Naive thymus-derived CD4-positive, alpha-beta T cell (primary cell): ENCODE measurements around the gene JADE2. TPM values are rescaled to one million over a fixed set of nuclear protein-coding genes. Genes with fewer than 3 reads are reported as not detected.

Experiments
- ATAC-seq: fragments of 150-1000 bp; cut with Tn5 transposase; 2 replicates; pipeline ENCODE4 v1.10.0; 2021; ENCODE audit warnings: mild to moderate bottlenecking, moderate library complexity
- CTCF ChIA-PET: fragments of 350-600 bp; sonication (Branson Sonifier 250); formaldehyde crosslinking; loops from one replicate; lab custom pipeline; 2021; ENCODE audit warnings: antibody characterized with exemption; lab: Charles Lee
- POLR2A ChIA-PET: fragments of 350-600 bp; sonication (Branson Sonifier 250); formaldehyde crosslinking; loops from one replicate; lab custom pipeline; 2021; ENCODE audit warnings: antibody characterized with exemption, inconsistent platforms; lab: Charles Lee
- DNase-seq, 9 donors: peaks; one replicate each; pipeline versions ENCODE4 v3.0.0 to v3.0.0-alpha.2; 2020 to 2022; ENCODE audit warnings: mixed read lengths in 1 of 9
- H3K27ac ChIP-seq: one replicate; pipeline ENCODE4 v1.7.0; 2013; ENCODE audit warnings: mild to moderate bottlenecking, low read depth, low read length, moderate library complexity
- H3K27me3 ChIP-seq, 2 donors: one replicate each; pipeline ENCODE4 v1.7.0; 2013; ENCODE audit warnings: low read length in 2 of 2, mild to moderate bottlenecking in 2 of 2, moderate library complexity in 2 of 2; ENCODE audit not compliant: control insufficient read depth in 2 of 2, insufficient read depth in 2 of 2
- H3K36me3 ChIP-seq, 3 experiments: 1 replicate in 2 of 3; 2 replicates in 1 of 3; pipeline ENCODE4 v1.7.0; 2013; ENCODE audit warnings: low read length in 3 of 3, mild to moderate bottlenecking in 3 of 3, moderate library complexity in 1 of 3; ENCODE audit not compliant: insufficient read depth in 3 of 3, control insufficient read depth in 2 of 3
- H3K4me1 ChIP-seq, 2 donors: one replicate each; pipeline ENCODE4 v1.7.0; 2013; ENCODE audit warnings: low read length in 2 of 2, mild to moderate bottlenecking in 2 of 2, moderate library complexity in 1 of 2; ENCODE audit not compliant: control insufficient read depth in 2 of 2, insufficient read depth in 2 of 2
- H3K4me3 ChIP-seq: 2 replicates; pipeline ENCODE4 v1.7.0; 2013; ENCODE audit warnings: mild to moderate bottlenecking, low read length
- H3K9me3 ChIP-seq, 3 experiments: 1 replicate in 2 of 3; 2 replicates in 1 of 3; pipeline ENCODE4 v1.7.0; 2013; ENCODE audit warnings: low read length in 3 of 3; ENCODE audit not compliant: control insufficient read depth in 2 of 3
- H3K27ac Mint-ChIP-seq, 9 donors: one replicate each; pipeline ENCODE4 v1.8.0; 2020 to 2022; ENCODE audit warnings: mixed read lengths in 9 of 9, mild to moderate bottlenecking in 8 of 9, moderate library complexity in 5 of 9, inconsistent platforms in 2 of 9
- H3K27me3 Mint-ChIP-seq, 5 donors: one replicate each; pipeline ENCODE4 v1.8.0; 2021 to 2022; ENCODE audit warnings: mixed read lengths in 5 of 5, mild to moderate bottlenecking in 1 of 5
- H3K36me3 Mint-ChIP-seq, 5 donors: one replicate each; pipeline ENCODE4 v1.8.0; 2020 to 2022; ENCODE audit warnings: mixed read lengths in 5 of 5, mild to moderate bottlenecking in 3 of 5, inconsistent platforms in 1 of 5
- H3K4me1 Mint-ChIP-seq, 7 donors: one replicate each; pipeline ENCODE4 v1.8.0; 2020 to 2022; ENCODE audit warnings: mixed read lengths in 7 of 7, mild to moderate bottlenecking in 3 of 7, inconsistent platforms in 1 of 7
- H3K4me3 Mint-ChIP-seq, 10 donors: one replicate each; pipeline ENCODE4 v1.8.0; 2020 to 2022; ENCODE audit warnings: mild to moderate bottlenecking in 10 of 10, mixed read lengths in 10 of 10, moderate library complexity in 6 of 10, inconsistent platforms in 2 of 10
- H3K9me3 Mint-ChIP-seq, 11 donors: one replicate each; pipeline ENCODE4 v1.8.0; 2020 to 2022; ENCODE audit warnings: mixed read lengths in 11 of 11, mild to moderate bottlenecking in 4 of 11, inconsistent platforms in 1 of 11, moderate library complexity in 1 of 11
- intact Hi-C, 2 donors: fragments of 100-400 bp; cut with micrococcal nuclease; formaldehyde crosslinking; loops; one replicate each; pipeline ENCODE4 v1.15.1; 2023
- polyA plus RNA-seq, 2 donors: library from polyadenylated mRNA; unstranded; fragments of 300-500 nt; fragmentation: Illumina TruSeq; gene quantifications; one replicate each; pipeline ENCODE4 v1.2.3, GENCODE V29; 2021
- total RNA-seq, 6 experiments: library from RNA in 5 of 6; stranded (reverse) in 5 of 6; gene quantifications; 1 replicate in 5 of 6; 2 replicates in 1 of 6; pipeline ENCODE4 v1.2.3 and lab custom pipeline; 2021 to 2026

The JADE2 gene
- total and polyA plus RNA-seq, 7 experiments from 2014 or later, result 29.8 to 271 (median 129) TPM

GRCh38 chr5:134581241-134581981 lies 55.9 kb downstream of the JADE2 start:
- H3K36me3 Mint-ChIP-seq, result peaks cover 0 to 18% (median 4%) of the 10 kb centered on the region in 5 donors
- peak overlapping the region in 3 of 9 donors; percentile 36 to 65 (median 48) for H3K27ac Mint-ChIP-seq

GRCh38 chr5:134582281-134582680 lies 56.8 kb downstream of the JADE2 start:
- H3K27ac ChIP-seq, result no peak overlapping the region
- intact Hi-C loops, result loop anchor here in 1 of 2 donors (10.0 kb wide), 1 partner anchor 557 kb away; no protein-coding TSS in a partner anchor
- Mint-ChIP-seq H3K9me3 (peaks cover 0 to 5% (median 0%) of the 10 kb centered on the region in 11 donors), H3K4me1 (peaks cover 6 to 20% (median 14%) of the 10 kb centered on the region in 7 donors), H3K27me3 (no peaks in the 10 kb centered on the region), H3K36me3 (peaks cover 0 to 18% (median 4%) of the 10 kb centered on the region in 5 donors), H3K4me3 (no peak overlapping the region), H3K27ac (peak overlapping the region in 3 of 9 donors; percentile 25 to 76 (median 67))
- H3K4me1 ChIP-seq, result peaks cover 4% of the 10 kb centered on the region in 2 donors
- H3K27me3 ChIP-seq, result no peaks in the 10 kb centered on the region
- H3K9me3 ChIP-seq, result no peaks in the 10 kb centered on the region
- CTCF ChIA-PET, result no interaction called here
- peaks cover 0 to 50% (median 4%) of the 10 kb centered on the region in 3 experiments for H3K36me3 ChIP-seq
- H3K4me3 ChIP-seq, result no peak overlapping the region
- POLR2A ChIA-PET, result no interaction called here
- ATAC-seq (no peak), DNase-seq (no peak)

More at GRCh38 chr5:134581241-134581981, 55.9 kb downstream of the JADE2 start:
- no peaks in the 10 kb centered on the region for H3K27me3 Mint-ChIP-seq
- H3K27me3 ChIP-seq, result no peaks in the 10 kb centered on the region
- no peaks in the 10 kb centered on the region for H3K4me1 ChIP-seq
- ATAC-seq (no peak), DNase-seq (no peak)
- ChIA-PET POLR2A (no interaction called here), CTCF (interaction anchor here (1.0 kb wide), 1 partner anchor 279 kb away, joined by 3 read pairs; no protein-coding TSS in a partner anchor)
- peaks cover 0 to 58% (median 9%) of the 10 kb centered on the region in 3 experiments for H3K36me3 ChIP-seq
- peaks cover 0 to 5% (median 0%) of the 10 kb centered on the region in 11 donors for H3K9me3 Mint-ChIP-seq
- H3K4me1 Mint-ChIP-seq, result peaks cover 0 to 16% (median 8%) of the 10 kb centered on the region in 7 donors
- H3K9me3 ChIP-seq, result no peaks in the 10 kb centered on the region
- no peak overlapping the region for H3K4me3 Mint-ChIP-seq
- H3K4me3 ChIP-seq, result no peak overlapping the region
- no peak overlapping the region for H3K27ac ChIP-seq
- intact Hi-C loops, result loop anchor here in 1 of 2 donors (10.0 kb wide), 1 partner anchor 557 kb away; no protein-coding TSS in a partner anchor

- H3K4me1 Mint-ChIP-seq, result peaks cover 2 to 16% (median 9%) of the 10 kb centered on the region in 7 donors
- intact Hi-C loops, result loop anchor here in 1 of 2 donors (10.0 kb wide), 1 partner anchor 558 kb away; no protein-coding TSS in a partner anchor
- no peaks in the 10 kb centered on the region for H3K27me3 Mint-ChIP-seq
- DNase-seq (no peak), ATAC-seq (no peak)
- H3K4me3 ChIP-seq, result no peak overlapping the region
- H3K27me3 ChIP-seq, result no peaks in the 10 kb centered on the region
- no peak overlapping the region for H3K27ac Mint-ChIP-seq
- peaks cover 4% of the 10 kb centered on the region in 2 donors for H3K4me1 ChIP-seq
- no peaks in the 10 kb centered on the region for H3K9me3 ChIP-seq
- H3K36me3 ChIP-seq, result peaks cover 0 to 43% (median 4%) of the 10 kb centered on the region in 3 experiments
- H3K4me3 Mint-ChIP-seq, result no peak overlapping the region
- peaks cover 0 to 13% (median 4%) of the 10 kb centered on the region in 5 donors for H3K36me3 Mint-ChIP-seq
- peaks cover 0 to 5% (median 0%) of the 10 kb centered on the region in 11 donors for H3K9me3 Mint-ChIP-seq
- no peak overlapping the region for H3K27ac ChIP-seq
- CTCF ChIA-PET, result no interaction called here
- POLR2A ChIA-PET, result no interaction called here
These were observed 57.5 kb downstream of the JADE2 start for GRCh38 chr5:134582941-134583340.

GRCh38 chr5:134583766-134584165 lies 58.3 kb downstream of the JADE2 start:
- Mint-ChIP-seq H3K4me3 (no peak overlapping the region), H3K36me3 (peaks cover 0 to 9% (median 2%) of the 10 kb centered on the region in 5 donors), H3K27ac (peak overlapping the region in 7 of 9 donors; percentile 47 to 77 (median 65)), H3K4me1 (peaks cover 0 to 13% (median 8%) of the 10 kb centered on the region in 7 donors), H3K9me3 (peaks cover 0 to 5% (median 0%) of the 10 kb centered on the region in 11 donors), H3K27me3 (no peaks in the 10 kb centered on the region)
- no peak for ATAC-seq
- Histone ChIP-seq H3K4me3 (no peak overlapping the region), H3K36me3 (peaks cover 0 to 35% (median 4%) of the 10 kb centered on the region in 3 experiments), H3K9me3 (no peaks in the 10 kb centered on the region), H3K4me1 (peaks cover 4% of the 10 kb centered on the region in 2 donors), H3K27me3 (no peaks in the 10 kb centered on the region), H3K27ac (peak overlapping the region; percentile 1)
- intact Hi-C loops, result loop anchor here in 1 of 2 donors (10.0 kb wide), 1 partner anchor 559 kb away; no protein-coding TSS in a partner anchor
- no peak for DNase-seq
- ChIA-PET CTCF (interaction anchor here (0.6 to 1.5 kb wide), 3 partner anchors 19 to 280 kb away, joined by 3 to 4 read pairs (median 3); no protein-coding TSS in a partner anchor), POLR2A (no interaction called here)

- Mint-ChIP-seq H3K27ac (peak overlapping the region in 3 of 9 donors; percentile 38 to 65 (median 47)), H3K36me3 (peaks cover 0 to 5% (median 2%) of the 10 kb centered on the region in 5 donors), H3K4me1 (peaks cover 0 to 13% (median 8%) of the 10 kb centered on the region in 7 donors), H3K9me3 (peaks cover 0 to 5% (median 0%) of the 10 kb centered on the region in 11 donors), H3K4me3 (no peak overlapping the region), H3K27me3 (no peaks in the 10 kb centered on the region)
- ChIA-PET CTCF (interaction anchor here (0.6 to 1.6 kb wide), 4 partner anchors 10 to 281 kb away, joined by 3 to 4 read pairs (median 3); no protein-coding TSS in a partner anchor), POLR2A (interaction anchor here (0.7 to 1.1 kb wide), 3 partner anchors 16 to 281 kb away, joined by 3 read pairs; no protein-coding TSS in a partner anchor)
- Histone ChIP-seq H3K27ac (peak overlapping the region; percentile 32), H3K9me3 (no peaks in the 10 kb centered on the region), H3K27me3 (no peaks in the 10 kb centered on the region), H3K4me3 (no peak overlapping the region), H3K36me3 (peaks cover 0 to 26% (median 4%) of the 10 kb centered on the region in 3 experiments), H3K4me1 (peaks cover 4% of the 10 kb centered on the region in 2 donors)
- intact Hi-C loops, result loop anchor here (5.0 to 10.0 kb wide), 3 partner anchors 63 to 560 kb away; partner anchors contain the start of genes CAMLG (in 1 of the 2) and SEC24A (in 1 of the 2)
- ATAC-seq, result no peak
- DNase-seq, result no peak
These were observed 59.2 kb downstream of the JADE2 start for GRCh38 chr5:134584662-134585061.

- H3K27ac Mint-ChIP-seq, result peak overlapping the region in 2 of 9 donors; percentile 38 to 52
- DNase-seq (no peak), ATAC-seq (no peak)
- H3K27me3 ChIP-seq, result no peaks in the 10 kb centered on the region
- H3K4me1 ChIP-seq, result peaks cover 4% of the 10 kb centered on the region in 2 donors
- CTCF ChIA-PET, result interaction anchor here (0.7 kb wide), 1 partner anchor 383 kb away, joined by 4 read pairs; no protein-coding TSS in a partner anchor
- H3K4me1 Mint-ChIP-seq, result peaks cover 0 to 13% (median 8%) of the 10 kb centered on the region in 7 donors
- H3K9me3 ChIP-seq, result no peaks in the 10 kb centered on the region
- POLR2A ChIA-PET, result interaction anchor here (0.6 to 1.1 kb wide), 5 partner anchors 168 to 1510 kb away, joined by 3 to 4 read pairs (median 3); no protein-coding TSS in a partner anchor
- H3K27me3 Mint-ChIP-seq, result no peaks in the 10 kb centered on the region
- intact Hi-C loops, result loop anchor here (1.0 to 10.0 kb wide), 8 partner anchors 61 to 561 kb away; partner anchors contain the start of genes PCBD2 (in 2 of the 2), CAMLG (in 1 of the 2), SEC24A (in 1 of the 2) and UBE2B (in 1 of the 2)
- no peaks in the 10 kb centered on the region for H3K36me3 Mint-ChIP-seq
- H3K4me3 ChIP-seq, result no peak overlapping the region
- H3K27ac ChIP-seq, result no peak overlapping the region
- peaks cover 0 to 15% (median 4%) of the 10 kb centered on the region in 3 experiments for H3K36me3 ChIP-seq
- peaks cover 0 to 5% (median 0%) of the 10 kb centered on the region in 11 donors for H3K9me3 Mint-ChIP-seq
- H3K4me3 Mint-ChIP-seq, result no peak overlapping the region
These were observed 60.5 kb downstream of the JADE2 start for GRCh38 chr5:134585966-134586365.
